Measurements from ENCODE around the gene ZNF311. TPM values are rescaled to one million over a fixed set of nuclear protein-coding genes. Genes with fewer than 3 reads are reported as not detected.
"Not testable (repeated sequence)": the region's sequence is repeated elsewhere in the genome, so short reads cannot be mapped to it uniquely, and the experiment has no call there.

ZNF311 gene
- total and polyA plus RNA-seq, 4 experiments from 2014 or later, result 0.15 to 0.64 (median 0.33) TPM; not detected in 1

GRCh38 chr6:28956331-28956730, 48.8 kb downstream of the ZNF311 start:
- no peak overlapping the region for H3K4me3 ChIP-seq (ENCODE audit: low read length in 2 of 2)
- Mint-ChIP-seq H3K4me1 (peaks cover 17 to 33% (median 25%) of the 10 kb centered on the region in 4 donors), H3K36me3 (no peaks in the 10 kb centered on the region), H3K9me3 (peaks cover 0 to 4% (median 0%) of the 10 kb centered on the region in 8 donors), H3K27ac (peak overlapping the region in 1 of 7 donors; percentile 96), H3K27me3 (peaks cover 13 to 14% of the 10 kb centered on the region in 2 donors), H3K4me3 (no peak overlapping the region)
- no peak overlapping the region for H3K27ac ChIP-seq (ENCODE audit: low read depth, low read length)
- ChIA-PET POLR2A (ENCODE audit: partially characterized antibody) (no interaction called here), CTCF (ENCODE audit: partially characterized antibody) (no interaction called here)
- H3K4me1 ChIP-seq (ENCODE audit: insufficient read depth, low read length), result peaks cover 11% of the 10 kb centered on the region
- DNase-seq, result no peak
- no peaks in the 10 kb centered on the region for H3K36me3 ChIP-seq (ENCODE audit: insufficient read depth, low read length)
- H3K9me3 ChIP-seq (ENCODE audit: control insufficient read depth in 1 of 2, low read length in 2 of 2), result no peaks in the 10 kb centered on the region
- H3K27me3 ChIP-seq (ENCODE audit: insufficient read depth, low read length), result peaks cover 4% of the 10 kb centered on the region
- intact Hi-C loops (cut with micrococcal nuclease), result no loop called here

GRCh38 chr6:28953585-28954258, 51.4 kb downstream of the ZNF311 start:
- Histone ChIP-seq H3K27me3 (ENCODE audit: insufficient read depth, low read length) (no peaks in the 10 kb centered on the region), H3K4me3 (ENCODE audit: low read length in 2 of 2) (peak overlapping the region; percentile 7 to 17), H3K4me1 (ENCODE audit: insufficient read depth, low read length) (peaks cover 11% of the 10 kb centered on the region), H3K27ac (ENCODE audit: low read depth, low read length) (no peak overlapping the region), H3K36me3 (ENCODE audit: insufficient read depth, low read length) (no peaks in the 10 kb centered on the region), H3K9me3 (ENCODE audit: control insufficient read depth in 1 of 2, low read length in 2 of 2) (no peaks in the 10 kb centered on the region)
- H3K27me3 Mint-ChIP-seq, result peaks cover 6 to 8% of the 10 kb centered on the region in 2 donors
- H3K4me3 Mint-ChIP-seq, result peak overlapping the region; percentile 71 to 93 (median 84)
- ChIA-PET CTCF (ENCODE audit: partially characterized antibody) (interaction anchor here (1.7 kb wide), 1 partner anchor 116 kb away, joined by 7 read pairs; no protein-coding TSS in a partner anchor), POLR2A (ENCODE audit: partially characterized antibody) (interaction anchor here (0.7 to 2.0 kb wide), 7 partner anchors 10 to 62 kb away, joined by 3 to 7 read pairs (median 4); partner anchors contain the start of gene TRIM27)
- no peaks in the 10 kb centered on the region for H3K36me3 Mint-ChIP-seq
- peaks cover 0 to 9% (median 0%) of the 10 kb centered on the region in 8 donors for H3K9me3 Mint-ChIP-seq
- DNase-seq, result peak in 1 of 5 donors; percentile 22
- intact Hi-C loops (cut with micrococcal nuclease), result loop anchor here (1.0 kb wide), 2 partner anchors 12 to 28 kb away; no protein-coding TSS in a partner anchor
- peak overlapping the region in 6 of 7 donors; percentile 37 to 96 (median 84) for H3K27ac Mint-ChIP-seq
- H3K4me1 Mint-ChIP-seq, result peaks cover 17 to 38% (median 26%) of the 10 kb centered on the region in 4 donors

GRCh38 chr6:28953039-28953584, 52.0 kb downstream of the ZNF311 start:
- Histone ChIP-seq H3K4me3 (ENCODE audit: low read length in 2 of 2) (peak overlapping the region in 1 of 2 donors; percentile 7), H3K9me3 (ENCODE audit: control insufficient read depth in 1 of 2, low read length in 2 of 2) (no peaks in the 10 kb centered on the region), H3K27me3 (ENCODE audit: insufficient read depth, low read length) (no peaks in the 10 kb centered on the region), H3K27ac (ENCODE audit: low read depth, low read length) (no peak overlapping the region), H3K36me3 (ENCODE audit: insufficient read depth, low read length) (no peaks in the 10 kb centered on the region), H3K4me1 (ENCODE audit: insufficient read depth, low read length) (peaks cover 11% of the 10 kb centered on the region)
- peak; percentile 55 to 74 (median 62) for DNase-seq
- POLR2A ChIA-PET (ENCODE audit: partially characterized antibody), result interaction anchor here (0.7 to 2.0 kb wide), 8 partner anchors 9 to 116 kb away, joined by 3 to 7 read pairs (median 4); partner anchors contain the start of gene TRIM27
- H3K36me3 Mint-ChIP-seq, result no peaks in the 10 kb centered on the region
- H3K4me3 Mint-ChIP-seq, result peak overlapping the region; percentile 71 to 93 (median 84)
- CTCF ChIA-PET (ENCODE audit: partially characterized antibody), result interaction anchor here (1.7 kb wide), 1 partner anchor 116 kb away, joined by 7 read pairs; no protein-coding TSS in a partner anchor
- peaks cover 17 to 38% (median 26%) of the 10 kb centered on the region in 4 donors for H3K4me1 Mint-ChIP-seq
- peak overlapping the region; percentile 37 to 96 (median 81) for H3K27ac Mint-ChIP-seq
- intact Hi-C loops (cut with micrococcal nuclease), result loop anchor here (1.0 kb wide), 2 partner anchors 12 to 28 kb away; no protein-coding TSS in a partner anchor
- peaks cover 6 to 8% of the 10 kb centered on the region in 2 donors for H3K27me3 Mint-ChIP-seq
- peaks cover 0 to 9% (median 0%) of the 10 kb centered on the region in 8 donors for H3K9me3 Mint-ChIP-seq

GRCh38 chr6:28949656-28950195, 55.4 kb downstream of the ZNF311 start:
- not testable (repeated sequence) for H3K4me3 ChIP-seq (ENCODE audit: low read length in 2 of 2); H3K9me3 ChIP-seq (ENCODE audit: control insufficient read depth in 1 of 2, low read length in 2 of 2); DNase-seq; H3K27me3 Mint-ChIP-seq; H3K36me3 Mint-ChIP-seq; H3K27ac ChIP-seq (ENCODE audit: low read depth, low read length); H3K27me3 ChIP-seq (ENCODE audit: insufficient read depth, low read length); H3K4me3 Mint-ChIP-seq; H3K36me3 ChIP-seq (ENCODE audit: insufficient read depth, low read length)
- Mint-ChIP-seq H3K9me3 (peaks cover 0 to 11% (median 0%) of the 10 kb centered on the region in 8 donors), H3K27ac (peak overlapping the region in 1 of 7 donors; percentile 67), H3K4me1 (peaks cover 15 to 35% (median 24%) of the 10 kb centered on the region in 4 donors)
- peaks cover 11% of the 10 kb centered on the region for H3K4me1 ChIP-seq (ENCODE audit: insufficient read depth, low read length)
- CTCF ChIA-PET (ENCODE audit: partially characterized antibody), result interaction anchor here (0.9 to 1.2 kb wide), 2 partner anchors 9 to 112 kb away, joined by 3 read pairs; no protein-coding TSS in a partner anchor
- POLR2A ChIA-PET (ENCODE audit: partially characterized antibody), result interaction anchor here (1.0 kb wide), 1 partner anchor 108 kb away, joined by 3 read pairs; no protein-coding TSS in a partner anchor
- intact Hi-C loops (cut with micrococcal nuclease), result loop anchor here (10.0 kb wide), 1 partner anchor 1775 kb away; no protein-coding TSS in a partner anchor

- ChIA-PET CTCF (ENCODE audit: partially characterized antibody) (interaction anchor here (1.2 kb wide), 1 partner anchor 8 kb away, joined by 3 read pairs; no protein-coding TSS in a partner anchor), POLR2A (ENCODE audit: partially characterized antibody) (interaction anchor here (1.0 to 1.5 kb wide), 2 partner anchors 32 to 107 kb away, joined by 3 read pairs; no protein-coding TSS in a partner anchor)
These were observed 56.2 kb downstream of the ZNF311 start for GRCh38 chr6:28948782-28949486.

GRCh38 chr6:28947831-28948270, 57.3 kb downstream of the ZNF311 start:
- Mint-ChIP-seq H3K27ac (peak overlapping the region in 2 of 7 donors; percentile 0 to 6), H3K36me3 (peaks cover 0 to 7% of the 10 kb centered on the region in 2 donors), H3K27me3 (peaks cover 0 to 2% of the 10 kb centered on the region in 2 donors), H3K4me1 (peaks cover 14 to 37% (median 25%) of the 10 kb centered on the region in 4 donors), H3K9me3 (peaks cover 0 to 17% (median 0%) of the 10 kb centered on the region in 8 donors), H3K4me3 (no peak overlapping the region)
- POLR2A ChIA-PET (ENCODE audit: partially characterized antibody), result interaction anchor here (1.3 to 1.5 kb wide), 2 partner anchors 25 to 33 kb away, joined by 3 to 5 read pairs; partner anchors contain the start of gene TRIM27
- H3K36me3 ChIP-seq (ENCODE audit: insufficient read depth, low read length), result no peaks in the 10 kb centered on the region
- H3K4me1 ChIP-seq (ENCODE audit: insufficient read depth, low read length), result peaks cover 14% of the 10 kb centered on the region
- no peaks in the 10 kb centered on the region for H3K9me3 ChIP-seq (ENCODE audit: control insufficient read depth in 1 of 2, low read length in 2 of 2)
- H3K27me3 ChIP-seq (ENCODE audit: insufficient read depth, low read length), result no peaks in the 10 kb centered on the region
- intact Hi-C loops (cut with micrococcal nuclease), result loop anchor here (10.0 kb wide), 1 partner anchor 1773 kb away; no protein-coding TSS in a partner anchor
- H3K27ac ChIP-seq (ENCODE audit: low read depth, low read length), result no peak overlapping the region
- DNase-seq, result no peak
- H3K4me3 ChIP-seq (ENCODE audit: low read length in 2 of 2), result no peak overlapping the region
- CTCF ChIA-PET (ENCODE audit: partially characterized antibody), result interaction anchor here (1.0 kb wide), 1 partner anchor 10 kb away, joined by 3 read pairs; no protein-coding TSS in a partner anchor

More at GRCh38 chr6:28948782-28949486, 56.2 kb downstream of the ZNF311 start:
- Histone ChIP-seq H3K4me3 (ENCODE audit: low read length in 2 of 2) (no peak overlapping the region), H3K4me1 (ENCODE audit: insufficient read depth, low read length) (peaks cover 8% of the 10 kb centered on the region), H3K9me3 (ENCODE audit: control insufficient read depth in 1 of 2, low read length in 2 of 2) (no peaks in the 10 kb centered on the region), H3K36me3 (ENCODE audit: insufficient read depth, low read length) (no peaks in the 10 kb centered on the region), H3K27me3 (ENCODE audit: insufficient read depth, low read length) (no peaks in the 10 kb centered on the region), H3K27ac (ENCODE audit: low read depth, low read length) (no peak overlapping the region)
- Mint-ChIP-seq H3K4me1 (peaks cover 20 to 33% (median 26%) of the 10 kb centered on the region in 4 donors), H3K36me3 (peaks cover 0 to 7% of the 10 kb centered on the region in 2 donors), H3K27me3 (peaks cover 0 to 6% of the 10 kb centered on the region in 2 donors), H3K4me3 (no peak overlapping the region), H3K27ac (peak overlapping the region in 1 of 7 donors; percentile 67), H3K9me3 (peaks cover 0 to 18% (median 0%) of the 10 kb centered on the region in 8 donors)
- intact Hi-C loops (cut with micrococcal nuclease), result loop anchor here (10.0 kb wide), 1 partner anchor 1774 kb away; no protein-coding TSS in a partner anchor
- no peak for DNase-seq
